LNCAP (cell line): ENCODE results near the gene ANXA5.

Source experiments
- TF ChIP-seq, protein P1 (sequence below): fragments of 450-650 bp; IDR thresholded peaks from 2 replicates; pipeline ENCODE4 v1.5.1; 2017; ENCODE audit warnings: mild to moderate bottlenecking

ANXA5 gene

DNA sequence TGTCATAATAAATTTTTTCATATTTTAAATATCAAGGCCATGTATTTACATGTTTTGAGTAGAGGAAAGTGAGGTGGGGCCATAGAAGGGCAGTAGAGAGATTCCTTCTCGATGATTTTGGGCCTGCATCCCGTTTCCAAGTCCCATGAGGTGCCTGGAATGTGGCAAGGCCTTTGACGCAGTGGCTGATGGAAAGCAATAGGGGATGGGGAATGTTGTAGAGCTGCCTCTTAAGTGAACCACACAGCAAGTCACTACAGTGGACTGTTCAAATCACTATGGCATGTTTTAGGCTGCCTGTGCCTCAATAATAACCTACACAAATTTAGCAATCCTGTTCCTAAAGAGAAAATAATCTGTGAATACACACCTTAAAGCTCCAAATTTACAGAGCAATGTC lies 48.3 kb downstream of the ANXA5 start:
- TF ChIP-seq, protein P1, sequence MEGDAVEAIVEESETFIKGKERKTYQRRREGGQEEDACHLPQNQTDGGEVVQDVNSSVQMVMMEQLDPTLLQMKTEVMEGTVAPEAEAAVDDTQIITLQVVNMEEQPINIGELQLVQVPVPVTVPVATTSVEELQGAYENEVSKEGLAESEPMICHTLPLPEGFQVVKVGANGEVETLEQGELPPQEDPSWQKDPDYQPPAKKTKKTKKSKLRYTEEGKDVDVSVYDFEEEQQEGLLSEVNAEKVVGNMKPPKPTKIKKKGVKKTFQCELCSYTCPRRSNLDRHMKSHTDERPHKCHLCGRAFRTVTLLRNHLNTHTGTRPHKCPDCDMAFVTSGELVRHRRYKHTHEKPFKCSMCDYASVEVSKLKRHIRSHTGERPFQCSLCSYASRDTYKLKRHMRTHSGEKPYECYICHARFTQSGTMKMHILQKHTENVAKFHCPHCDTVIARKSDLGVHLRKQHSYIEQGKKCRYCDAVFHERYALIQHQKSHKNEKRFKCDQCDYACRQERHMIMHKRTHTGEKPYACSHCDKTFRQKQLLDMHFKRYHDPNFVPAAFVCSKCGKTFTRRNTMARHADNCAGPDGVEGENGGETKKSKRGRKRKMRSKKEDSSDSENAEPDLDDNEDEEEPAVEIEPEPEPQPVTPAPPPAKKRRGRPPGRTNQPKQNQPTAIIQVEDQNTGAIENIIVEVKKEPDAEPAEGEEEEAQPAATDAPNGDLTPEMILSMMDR, result no peak

DNA sequence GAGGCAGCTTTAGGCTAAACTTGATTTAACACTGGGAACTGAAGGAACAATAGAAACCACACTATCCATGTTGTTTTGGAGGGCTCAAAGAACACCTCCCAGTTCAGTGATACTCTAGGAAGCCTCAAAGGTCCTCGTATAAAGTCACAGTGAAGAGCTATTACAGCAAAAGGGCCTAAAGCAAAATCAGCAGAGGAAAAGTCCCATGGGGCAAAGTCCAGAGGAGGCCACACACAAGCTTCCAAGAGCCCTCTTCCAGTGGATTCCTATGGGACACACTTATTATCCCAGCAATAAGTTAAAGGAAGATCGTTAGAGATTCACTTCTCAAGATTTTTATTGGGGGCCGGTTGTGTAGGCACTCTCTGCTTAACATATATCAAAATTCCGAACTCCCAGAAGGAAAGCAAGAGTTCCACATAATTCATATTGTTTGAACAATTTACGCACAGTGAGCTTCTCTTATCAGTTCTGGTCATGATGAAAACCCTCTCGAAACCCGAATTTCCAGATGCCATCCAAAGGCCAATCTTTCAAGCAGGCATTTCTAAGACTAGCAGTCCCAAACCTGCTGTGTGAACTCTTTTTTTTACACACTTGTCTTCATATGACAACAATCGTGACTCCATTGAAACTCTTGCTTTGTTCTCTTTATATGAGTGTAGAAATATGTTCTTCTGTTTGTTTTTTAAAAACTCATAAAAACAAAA lies 53.7 kb downstream of the ANXA5 start:
- TF ChIP-seq, protein P1, result no peak

DNA sequence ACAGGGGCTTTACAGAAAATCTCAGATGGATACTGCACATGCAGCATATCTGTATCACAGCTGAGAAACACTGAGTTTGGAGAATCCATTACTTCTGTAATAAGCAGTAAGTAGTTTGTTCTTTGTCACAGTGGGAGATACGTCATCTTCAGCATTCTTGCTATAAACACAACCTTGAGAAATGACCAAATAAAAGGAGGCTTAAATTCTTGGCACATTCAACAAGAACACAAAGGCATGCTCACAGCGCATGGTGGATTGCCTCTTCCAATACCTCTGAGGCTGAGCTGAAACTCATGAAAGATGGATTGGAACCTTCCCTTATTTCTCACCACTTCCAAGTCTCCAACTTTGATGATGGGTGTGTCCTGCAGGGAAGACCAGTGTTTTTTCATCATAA lies 54.5 kb downstream of the ANXA5 start:
- TF ChIP-seq, protein P1, result no peak

DNA sequence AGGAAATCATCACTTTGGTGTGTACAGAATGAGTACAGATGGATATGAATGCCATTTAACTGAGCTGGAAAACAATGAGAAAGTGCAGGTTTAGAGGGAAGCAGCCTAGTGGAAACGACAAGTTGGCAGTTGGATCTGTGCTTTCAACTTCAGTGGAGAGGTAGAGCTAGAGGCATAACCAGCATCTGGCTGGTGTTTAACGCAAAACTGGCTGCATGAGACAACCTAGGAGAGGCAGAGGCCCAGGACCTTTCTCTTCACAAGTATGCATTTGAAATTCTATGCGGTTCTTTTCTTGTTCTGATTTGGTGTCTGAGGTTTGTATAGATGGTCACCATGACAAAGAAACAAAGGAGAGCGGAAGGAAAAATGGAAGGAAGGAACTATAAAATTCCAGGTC lies 63.1 kb downstream of the ANXA5 start:
- TF ChIP-seq, protein P1, result no peak

DNA sequence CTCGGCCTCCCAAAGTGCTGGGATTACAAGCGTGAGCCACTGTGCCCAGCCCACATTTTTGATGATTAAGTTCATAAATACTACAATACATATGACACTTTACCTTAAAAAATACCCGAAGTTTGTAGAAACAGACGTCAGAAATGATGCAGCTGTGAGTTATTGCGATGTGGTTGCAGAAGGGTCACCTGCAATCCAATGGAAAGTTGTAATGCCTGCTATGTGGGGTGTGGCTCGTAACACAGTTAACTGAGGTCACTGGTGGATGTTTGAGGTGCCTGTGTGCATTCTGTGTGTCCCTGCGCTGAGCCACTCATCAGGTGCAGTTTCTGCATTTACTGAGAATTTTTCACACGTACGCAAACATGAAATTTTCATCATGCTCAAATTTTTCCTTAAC lies 64.1 kb downstream of the ANXA5 start:
- TF ChIP-seq, protein P1, result no peak
